ENCODE data around the gene BTLA. TPM values are rescaled to one million over a fixed set of nuclear protein-coding genes. Genes with fewer than 3 reads are reported as not detected.

Gene BTLA
- total RNA-seq, 1 donor from 2014 or later = not detected

DNA sequence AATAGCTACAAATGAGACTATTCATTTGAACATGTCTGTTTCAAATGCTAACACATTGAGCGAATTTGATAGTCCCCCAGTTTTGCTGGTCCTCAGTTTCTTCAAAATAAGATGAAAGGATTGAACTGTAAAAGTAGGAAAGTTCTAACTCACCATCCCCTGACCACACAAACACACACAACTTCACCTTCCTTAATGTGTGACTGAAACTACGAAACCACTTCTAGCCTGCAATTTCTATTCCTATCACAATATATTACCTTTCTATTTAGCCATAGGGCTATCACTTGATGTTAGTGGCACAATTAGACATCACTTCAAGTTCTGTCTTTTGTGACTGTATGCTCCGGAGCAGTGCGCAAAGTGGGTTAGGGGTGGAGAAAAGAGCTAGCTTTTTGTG lies 14.9 kb downstream of the BTLA start:
- FAIRE-seq = no peak

DNA sequence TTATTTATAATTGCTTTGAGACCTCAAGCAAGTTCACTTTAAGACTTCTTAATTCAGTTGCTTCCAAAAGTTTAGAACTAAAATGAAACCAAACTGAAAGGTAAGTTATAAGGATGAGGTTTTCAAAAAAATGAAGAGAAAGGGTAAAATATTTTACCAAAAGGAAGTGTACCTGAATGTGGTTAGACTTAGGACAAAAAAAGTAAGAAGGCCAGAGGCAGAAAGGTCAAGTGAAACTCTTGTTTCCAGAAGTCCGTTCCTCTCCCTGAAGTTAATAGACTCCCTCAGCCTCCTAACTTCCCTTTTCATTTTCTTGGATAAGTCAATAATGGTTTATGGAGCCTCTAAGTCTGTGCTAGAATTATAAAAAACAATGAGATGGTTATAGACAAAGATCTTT lies 16.6 kb downstream of the BTLA start:
- TF ChIP-seq, protein P1, sequence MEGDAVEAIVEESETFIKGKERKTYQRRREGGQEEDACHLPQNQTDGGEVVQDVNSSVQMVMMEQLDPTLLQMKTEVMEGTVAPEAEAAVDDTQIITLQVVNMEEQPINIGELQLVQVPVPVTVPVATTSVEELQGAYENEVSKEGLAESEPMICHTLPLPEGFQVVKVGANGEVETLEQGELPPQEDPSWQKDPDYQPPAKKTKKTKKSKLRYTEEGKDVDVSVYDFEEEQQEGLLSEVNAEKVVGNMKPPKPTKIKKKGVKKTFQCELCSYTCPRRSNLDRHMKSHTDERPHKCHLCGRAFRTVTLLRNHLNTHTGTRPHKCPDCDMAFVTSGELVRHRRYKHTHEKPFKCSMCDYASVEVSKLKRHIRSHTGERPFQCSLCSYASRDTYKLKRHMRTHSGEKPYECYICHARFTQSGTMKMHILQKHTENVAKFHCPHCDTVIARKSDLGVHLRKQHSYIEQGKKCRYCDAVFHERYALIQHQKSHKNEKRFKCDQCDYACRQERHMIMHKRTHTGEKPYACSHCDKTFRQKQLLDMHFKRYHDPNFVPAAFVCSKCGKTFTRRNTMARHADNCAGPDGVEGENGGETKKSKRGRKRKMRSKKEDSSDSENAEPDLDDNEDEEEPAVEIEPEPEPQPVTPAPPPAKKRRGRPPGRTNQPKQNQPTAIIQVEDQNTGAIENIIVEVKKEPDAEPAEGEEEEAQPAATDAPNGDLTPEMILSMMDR (IDR thresholded peaks at IDR 0.05; ENCODE audit: insufficient read depth, low read length, severe bottlenecking) = no peak
- Histone ChIP-seq H3K4me3 (ENCODE audit: low read depth, low read length) (no peak overlapping the region), H3K36me3 (ENCODE audit: control insufficient read depth, insufficient read depth, low read length) (no peaks in the 10 kb centered on the region), H3K27me3 (ENCODE audit: control insufficient read depth, insufficient read depth, low read length) (no peaks in the 10 kb centered on the region)
- no peak for DNase-seq (ENCODE audit: low read depth)
- FAIRE-seq = no peak

More for the DNA sequence above, 14.9 kb downstream of the BTLA start:
- Histone ChIP-seq H3K4me3 (ENCODE audit: low read depth, low read length) (no peak overlapping the region), H3K36me3 (ENCODE audit: control insufficient read depth, insufficient read depth, low read length) (no peaks in the 10 kb centered on the region), H3K27me3 (ENCODE audit: control insufficient read depth, insufficient read depth, low read length) (no peaks in the 10 kb centered on the region)
- TF ChIP-seq, protein P1 (IDR thresholded peaks at IDR 0.05; ENCODE audit: insufficient read depth, low read length, severe bottlenecking) = no peak
- DNase-seq (ENCODE audit: low read depth) = no peak

DNA sequence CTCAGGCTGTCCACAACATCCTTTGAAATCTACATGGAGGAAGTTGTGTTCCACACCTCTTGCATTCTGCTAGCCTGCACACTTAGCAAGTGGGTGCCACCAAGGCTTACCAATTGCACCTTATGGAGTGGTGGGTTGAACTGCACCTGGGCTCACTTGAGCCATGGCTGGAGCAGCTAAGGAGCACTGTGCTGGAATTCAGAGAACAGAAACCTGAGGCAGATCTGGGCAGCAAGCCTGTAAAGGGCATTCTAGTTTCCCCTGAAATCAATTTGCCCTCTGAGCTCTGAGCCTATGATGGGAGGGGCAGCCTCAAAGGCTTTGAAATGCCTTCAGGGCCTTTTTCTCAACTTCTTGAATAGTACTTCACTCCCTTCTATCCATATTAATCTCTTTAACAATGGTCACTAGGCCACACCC lies 18.0 kb downstream of the BTLA start:
- H3K27me3 ChIP-seq (ENCODE audit: control insufficient read depth, insufficient read depth, low read length) = no peaks in the 10 kb centered on the region
- H3K4me3 ChIP-seq (ENCODE audit: low read depth, low read length) = no peak overlapping the region
- DNase-seq (ENCODE audit: low read depth) (no peak), FAIRE-seq (no peak)
- TF ChIP-seq, protein P1 (IDR thresholded peaks at IDR 0.05; ENCODE audit: insufficient read depth, low read length, severe bottlenecking) = no peak
- no peaks in the 10 kb centered on the region for H3K36me3 ChIP-seq (ENCODE audit: control insufficient read depth, insufficient read depth, low read length)

DNA sequence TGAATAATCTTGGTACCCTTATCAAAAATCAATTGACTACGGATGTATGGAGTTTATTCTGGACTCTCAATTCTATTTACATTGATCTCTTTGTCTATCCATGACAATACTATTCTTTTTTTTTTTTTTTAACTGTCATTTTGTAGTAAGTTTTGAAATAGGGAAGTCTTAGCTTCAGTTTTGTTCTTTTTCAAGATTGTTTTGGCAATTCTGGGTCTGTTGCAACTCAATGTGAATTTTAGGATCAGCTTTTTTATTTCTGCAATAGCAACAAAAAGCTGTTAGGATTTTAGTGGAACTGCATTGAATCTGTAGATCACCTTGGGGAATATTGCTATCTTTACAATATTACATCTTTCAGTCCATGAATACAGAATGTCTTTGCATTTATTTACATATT lies 21.4 kb downstream of the BTLA start:
- H3K4me3 ChIP-seq (ENCODE audit: low read depth, low read length) = no peak overlapping the region
- no peaks in the 10 kb centered on the region for H3K36me3 ChIP-seq (ENCODE audit: control insufficient read depth, insufficient read depth, low read length)
- DNase-seq (ENCODE audit: low read depth) = no peak
- TF ChIP-seq, protein P1 (IDR thresholded peaks at IDR 0.05; ENCODE audit: insufficient read depth, low read length, severe bottlenecking) = no peak
- H3K27me3 ChIP-seq (ENCODE audit: control insufficient read depth, insufficient read depth, low read length) = no peaks in the 10 kb centered on the region
- no peak for FAIRE-seq

DNA sequence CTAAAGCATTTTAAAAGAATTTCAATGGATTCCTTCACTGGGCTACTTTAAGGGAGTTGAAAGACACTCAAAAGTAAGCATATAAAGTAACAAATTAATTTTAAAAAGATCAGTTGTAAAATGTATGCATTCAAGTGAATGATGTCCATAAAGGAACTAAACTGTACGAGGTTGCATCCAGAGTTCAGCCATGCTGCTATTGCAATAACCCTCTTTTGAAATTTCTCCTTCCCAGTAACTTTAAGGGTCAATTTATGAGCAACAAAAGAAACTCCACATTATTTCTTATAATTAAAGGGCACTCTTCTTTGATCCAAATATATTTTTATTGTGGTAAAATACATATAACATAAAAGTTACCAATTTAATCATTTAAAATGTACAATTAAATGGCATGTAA lies 22.9 kb downstream of the BTLA start:
- DNase-seq (ENCODE audit: low read depth) (no peak), FAIRE-seq (no peak)
- TF ChIP-seq, protein P1 (IDR thresholded peaks at IDR 0.05; ENCODE audit: insufficient read depth, low read length, severe bottlenecking) = no peak

DNA sequence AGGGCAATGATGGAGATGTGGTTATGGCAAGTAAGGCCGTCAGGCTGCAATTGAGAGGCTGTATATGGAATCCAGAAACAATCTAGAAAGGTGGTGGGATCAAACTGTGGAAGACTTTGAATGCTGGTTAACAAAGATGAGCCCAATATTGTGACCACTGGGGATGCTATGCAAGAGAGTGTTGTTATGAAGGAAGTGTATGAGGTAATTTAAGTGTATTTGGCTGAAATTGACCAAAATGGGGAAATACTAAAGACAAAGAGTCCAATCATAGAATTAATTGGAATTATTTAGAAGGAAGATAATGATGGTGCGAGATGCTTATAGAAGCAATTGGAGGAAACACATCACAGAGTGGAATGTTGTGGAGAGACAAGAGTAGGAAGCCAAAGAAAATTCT lies 24.5 kb downstream of the BTLA start:
- DNase-seq (ENCODE audit: low read depth) (no peak), FAIRE-seq (no peak)
- Histone ChIP-seq H3K27me3 (ENCODE audit: control insufficient read depth, insufficient read depth, low read length) (no peaks in the 10 kb centered on the region), H3K4me3 (ENCODE audit: low read depth, low read length) (no peak overlapping the region), H3K36me3 (ENCODE audit: control insufficient read depth, insufficient read depth, low read length) (no peaks in the 10 kb centered on the region)
- TF ChIP-seq, protein P1 (IDR thresholded peaks at IDR 0.05; ENCODE audit: insufficient read depth, low read length, severe bottlenecking) = no peak

More for the DNA sequence above, 22.9 kb downstream of the BTLA start:
- Histone ChIP-seq H3K36me3 (ENCODE audit: control insufficient read depth, insufficient read depth, low read length) (no peaks in the 10 kb centered on the region), H3K4me3 (ENCODE audit: low read depth, low read length) (no peak overlapping the region), H3K27me3 (ENCODE audit: control insufficient read depth, insufficient read depth, low read length) (no peaks in the 10 kb centered on the region)

Data from bronchial epithelial cell (primary cell).